ENCODE measurements around the gene CIZ1.

CIZ1 gene

DNA sequence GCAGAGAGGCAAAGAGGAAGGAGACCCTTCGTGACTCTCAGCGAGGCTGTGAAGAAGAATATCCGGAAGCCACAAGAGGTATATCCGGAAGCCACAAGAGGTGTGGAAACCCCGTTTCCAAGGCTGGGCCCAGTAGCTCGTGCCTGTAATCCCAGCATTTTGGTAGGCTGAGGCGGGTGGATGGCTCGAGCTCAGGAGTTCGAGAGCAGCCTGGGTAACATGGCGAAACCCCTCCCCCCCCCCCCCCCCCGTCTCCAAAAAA is 31.9 kb downstream of the CIZ1 start:
- no peak overlapping the region for H2AFZ ChIP-seq (ENCODE audit: low read length, unreplicated experiment)
- H3K4me3 ChIP-seq (ENCODE audit: low read depth, low read length): peak overlapping the region; percentile 75
- no peak overlapping the region for H3K27ac ChIP-seq (ENCODE audit: low read depth, low read length)
- H3K36me3 ChIP-seq (ENCODE audit: insufficient read depth, low read length): peaks cover 4% of the 10 kb centered on the region; the same call in 1 of the 2 replicates
- no peaks in the 10 kb centered on the region for H3K79me2 ChIP-seq (ENCODE audit: control insufficient read depth, insufficient read depth, low read length, unreplicated experiment)
- H3K27me3 ChIP-seq (ENCODE audit: insufficient read depth, low read length): no peaks in the 10 kb centered on the region
- peaks cover 25% of the 10 kb centered on the region for H3K4me1 ChIP-seq (ENCODE audit: control insufficient read depth, insufficient read depth, low read length, unreplicated experiment)

DNA sequence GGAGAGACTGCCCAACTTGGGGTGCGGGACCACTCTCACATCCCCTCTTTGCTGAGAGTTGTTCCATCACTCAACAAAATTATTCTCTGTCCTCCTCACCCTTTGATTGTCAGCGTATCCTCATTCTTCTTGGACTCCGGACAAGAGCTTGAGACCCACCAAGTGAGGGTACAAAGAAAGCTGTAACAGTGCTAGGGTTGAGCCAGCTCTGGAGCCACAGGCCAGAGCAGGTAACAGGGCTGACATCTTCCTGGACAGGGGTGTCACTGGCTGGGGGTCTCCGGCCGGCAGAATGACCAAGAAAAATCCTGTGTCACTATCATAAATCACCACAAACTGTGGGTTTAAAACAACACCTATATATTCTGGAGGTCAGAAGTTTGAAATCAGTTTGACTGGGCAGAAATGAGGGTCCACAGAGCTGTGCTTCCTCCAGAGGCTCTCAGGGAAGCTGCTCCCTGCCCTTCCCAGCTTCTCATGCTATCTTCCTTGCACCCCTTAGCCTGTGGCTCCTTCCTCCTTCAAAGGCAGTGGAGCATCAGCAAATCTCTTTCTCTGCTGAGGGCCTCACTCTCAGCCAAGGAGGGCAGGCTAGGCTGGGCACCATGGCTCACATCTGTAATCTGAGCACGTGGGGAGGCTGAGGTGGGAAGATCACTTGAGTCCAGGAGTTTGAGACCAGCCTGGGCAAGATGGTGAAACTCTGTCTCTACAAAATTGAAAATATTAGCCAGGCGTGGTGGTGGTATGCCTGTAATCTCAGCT is 35.5 kb downstream of the CIZ1 start:
- no peak overlapping the region for H2AFZ ChIP-seq (ENCODE audit: low read length, unreplicated experiment)
- H3K27me3 ChIP-seq (ENCODE audit: insufficient read depth, low read length): no peaks in the 10 kb centered on the region
- no peak overlapping the region for H3K4me3 ChIP-seq (ENCODE audit: low read depth, low read length)
- H3K4me1 ChIP-seq (ENCODE audit: control insufficient read depth, insufficient read depth, low read length, unreplicated experiment): peaks cover 2% of the 10 kb centered on the region
- no peak overlapping the region for H3K27ac ChIP-seq (ENCODE audit: low read depth, low read length)
- no peaks in the 10 kb centered on the region for H3K79me2 ChIP-seq (ENCODE audit: control insufficient read depth, insufficient read depth, low read length, unreplicated experiment)
- H3K36me3 ChIP-seq (ENCODE audit: insufficient read depth, low read length): no peaks in the 10 kb centered on the region

GRCh38 chr9:128153947-128154695 is 37.3 kb downstream of the CIZ1 start:
- Histone ChIP-seq H2AFZ (ENCODE audit: low read length, unreplicated experiment) (no peak overlapping the region), H3K4me1 (ENCODE audit: control insufficient read depth, insufficient read depth, low read length, unreplicated experiment) (no peaks in the 10 kb centered on the region), H3K27ac (ENCODE audit: low read depth, low read length) (no peak overlapping the region), H3K36me3 (ENCODE audit: insufficient read depth, low read length) (no peaks in the 10 kb centered on the region), H3K27me3 (ENCODE audit: insufficient read depth, low read length) (no peaks in the 10 kb centered on the region), H3K79me2 (ENCODE audit: control insufficient read depth, insufficient read depth, low read length, unreplicated experiment) (no peaks in the 10 kb centered on the region), H3K4me3 (ENCODE audit: low read depth, low read length) (no peak overlapping the region)

DNA sequence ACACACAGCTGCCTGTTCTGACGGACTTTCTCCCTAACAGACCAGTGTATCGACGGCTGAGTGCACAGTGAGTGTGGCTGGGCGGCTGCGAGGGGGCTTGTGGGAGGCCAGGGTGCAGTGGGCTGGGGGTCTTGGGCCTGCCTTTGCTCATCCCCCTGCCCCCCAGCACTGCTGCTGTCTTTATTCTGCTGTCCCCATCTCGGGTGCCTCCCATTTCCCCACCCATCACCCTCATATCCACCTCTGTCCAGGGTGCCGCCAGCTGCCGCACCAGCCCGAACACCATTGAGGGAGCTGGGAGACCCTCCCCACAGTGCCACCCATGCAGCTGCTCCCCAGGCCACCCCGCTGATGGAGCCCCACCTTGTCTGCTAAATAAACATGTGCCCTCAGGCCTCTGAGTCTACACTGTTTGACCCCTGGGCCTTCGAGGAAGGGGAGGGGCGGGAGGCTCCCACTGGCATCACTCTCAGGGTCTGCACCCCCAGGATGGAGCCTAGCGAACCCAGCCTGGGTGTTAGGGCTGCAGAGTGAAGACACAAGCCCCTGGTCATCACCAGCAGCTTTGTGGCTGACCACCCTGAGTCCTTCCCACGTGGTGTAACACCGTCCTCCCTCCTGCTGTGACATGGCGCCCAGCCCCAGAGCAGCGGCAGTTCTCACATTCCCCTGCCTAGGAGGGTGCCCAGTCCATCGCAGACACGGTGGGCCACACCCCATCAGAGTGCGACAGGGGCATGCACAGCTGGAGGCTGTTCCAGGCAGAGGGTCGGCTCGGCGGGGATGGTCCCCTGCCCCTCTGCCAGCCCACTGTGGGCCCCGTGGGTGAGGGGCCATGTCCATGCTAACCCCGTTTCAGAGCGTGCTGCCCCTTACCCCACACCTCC is 38.1 kb downstream of the CIZ1 start:
- Histone ChIP-seq H3K36me3 (ENCODE audit: insufficient read depth, low read length) (no peaks in the 10 kb centered on the region), H3K4me1 (ENCODE audit: control insufficient read depth, insufficient read depth, low read length, unreplicated experiment) (no peaks in the 10 kb centered on the region), H3K27me3 (ENCODE audit: insufficient read depth, low read length) (no peaks in the 10 kb centered on the region), H3K79me2 (ENCODE audit: control insufficient read depth, insufficient read depth, low read length, unreplicated experiment) (no peaks in the 10 kb centered on the region), H2AFZ (ENCODE audit: low read length, unreplicated experiment) (no peak overlapping the region), H3K27ac (ENCODE audit: low read depth, low read length) (no peak overlapping the region), H3K4me3 (ENCODE audit: low read depth, low read length) (no peak overlapping the region)

DNA sequence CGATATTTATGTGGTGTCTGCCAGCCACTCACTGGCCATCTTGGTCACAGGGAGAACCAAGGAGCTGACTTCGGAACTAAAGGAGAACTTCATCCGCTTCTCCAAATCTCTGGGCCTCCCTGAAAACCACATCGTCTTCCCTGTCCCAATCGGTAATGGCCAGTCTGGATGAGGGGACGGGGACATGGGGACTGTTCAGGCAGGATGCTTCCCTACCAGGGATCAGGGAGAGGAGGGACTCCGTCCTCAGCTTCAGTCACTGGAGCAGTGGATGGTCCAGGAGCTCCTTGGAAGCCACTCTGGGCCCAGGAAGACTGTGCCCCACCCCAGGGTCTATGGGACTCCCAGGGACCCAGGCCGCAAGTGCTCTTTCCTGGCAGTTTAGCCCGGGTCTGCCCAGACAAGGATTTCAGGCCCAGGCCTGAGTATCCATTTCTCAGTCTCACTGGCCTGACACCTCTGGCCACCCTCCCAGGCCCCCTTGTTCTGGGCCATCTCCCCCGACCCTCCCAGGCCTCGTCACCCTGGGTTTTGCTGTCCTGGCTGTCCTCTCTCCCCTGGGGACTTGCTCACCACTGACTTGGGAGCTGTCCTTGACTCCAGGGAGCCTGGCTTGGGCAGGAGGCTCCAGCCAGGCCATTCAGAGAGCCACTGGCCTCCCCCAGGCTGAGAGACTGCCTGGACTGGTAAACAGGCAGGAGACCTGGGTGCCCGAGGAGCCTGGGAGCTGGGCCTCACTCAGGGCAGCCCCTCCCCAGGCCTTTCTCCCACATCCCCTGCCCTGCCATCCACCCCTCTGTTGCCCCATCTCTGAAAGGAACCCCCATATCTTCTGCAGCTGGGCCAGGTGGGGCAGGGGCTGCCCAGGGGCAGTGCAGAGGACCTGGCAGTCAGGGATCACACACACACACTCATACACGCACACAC is 39.0 kb downstream of the CIZ1 start:
- Histone ChIP-seq H3K79me2 (ENCODE audit: control insufficient read depth, insufficient read depth, low read length, unreplicated experiment) (no peaks in the 10 kb centered on the region), H3K27ac (ENCODE audit: low read depth, low read length) (no peak overlapping the region), H3K4me3 (ENCODE audit: low read depth, low read length) (no peak overlapping the region), H3K4me1 (ENCODE audit: control insufficient read depth, insufficient read depth, low read length, unreplicated experiment) (no peaks in the 10 kb centered on the region), H2AFZ (ENCODE audit: low read length, unreplicated experiment) (no peak overlapping the region), H3K27me3 (ENCODE audit: insufficient read depth, low read length) (no peaks in the 10 kb centered on the region), H3K36me3 (ENCODE audit: insufficient read depth, low read length) (no peaks in the 10 kb centered on the region)

GRCh38 chr9:128151309-128152132 is 39.9 kb downstream of the CIZ1 start:
- no peaks in the 10 kb centered on the region for H3K27me3 ChIP-seq (ENCODE audit: insufficient read depth, low read length)
- H3K4me1 ChIP-seq (ENCODE audit: control insufficient read depth, insufficient read depth, low read length, unreplicated experiment): no peaks in the 10 kb centered on the region
- no peak overlapping the region for H3K27ac ChIP-seq (ENCODE audit: low read depth, low read length)
- H3K79me2 ChIP-seq (ENCODE audit: control insufficient read depth, insufficient read depth, low read length, unreplicated experiment): no peaks in the 10 kb centered on the region
- no peak overlapping the region for H2AFZ ChIP-seq (ENCODE audit: low read length, unreplicated experiment)
- H3K4me3 ChIP-seq (ENCODE audit: low read depth, low read length): no peak overlapping the region
- H3K36me3 ChIP-seq (ENCODE audit: insufficient read depth, low read length): no peaks in the 10 kb centered on the region

DNA sequence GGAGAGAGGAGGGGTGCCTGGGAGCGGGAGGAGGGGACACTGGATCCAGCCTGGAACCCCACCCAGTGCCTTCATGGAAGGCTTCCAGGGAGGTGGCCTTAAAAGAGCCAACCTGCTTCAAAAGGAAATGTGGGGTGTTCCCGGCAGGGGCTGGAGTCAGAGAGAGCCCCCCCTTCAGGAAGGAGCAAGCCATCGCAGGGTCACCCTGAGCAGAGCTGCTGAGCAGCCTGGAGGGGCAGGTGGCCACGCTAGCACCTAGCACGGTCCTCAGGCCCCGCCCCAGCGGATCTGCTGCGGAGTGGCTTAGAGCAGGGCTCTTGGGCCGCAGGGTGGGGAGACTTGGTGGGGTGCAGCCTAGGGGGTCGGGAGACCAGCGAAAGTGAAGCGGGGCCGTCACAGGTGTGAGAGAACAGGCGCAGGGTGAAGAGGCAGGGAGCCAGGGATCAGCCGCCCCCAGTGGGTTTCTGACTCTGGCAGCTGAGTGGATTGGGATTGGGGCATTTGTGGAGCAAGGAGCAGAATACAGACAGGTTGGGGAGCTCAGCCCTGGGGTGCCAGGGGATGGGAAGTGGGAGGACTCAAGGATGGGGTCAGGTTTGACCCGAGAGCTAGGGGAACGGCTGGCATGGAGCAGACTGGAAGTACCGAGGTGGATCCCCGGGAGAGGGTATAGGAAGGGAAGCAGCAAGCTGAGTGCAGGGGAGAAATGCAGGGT is 40.6 kb downstream of the CIZ1 start:
- H3K4me3 ChIP-seq (ENCODE audit: low read depth, low read length): no peak overlapping the region
- H3K36me3 ChIP-seq (ENCODE audit: insufficient read depth, low read length): no peaks in the 10 kb centered on the region
- no peaks in the 10 kb centered on the region for H3K79me2 ChIP-seq (ENCODE audit: control insufficient read depth, insufficient read depth, low read length, unreplicated experiment)
- H2AFZ ChIP-seq (ENCODE audit: low read length, unreplicated experiment): no peak overlapping the region
- no peak overlapping the region for H3K27ac ChIP-seq (ENCODE audit: low read depth, low read length)
- H3K27me3 ChIP-seq (ENCODE audit: insufficient read depth, low read length): no peaks in the 10 kb centered on the region
- no peaks in the 10 kb centered on the region for H3K4me1 ChIP-seq (ENCODE audit: control insufficient read depth, insufficient read depth, low read length, unreplicated experiment)

GRCh38 chr9:128149951-128150593 is 41.3 kb downstream of the CIZ1 start:
- Histone ChIP-seq H2AFZ (ENCODE audit: low read length, unreplicated experiment) (no peak overlapping the region), H3K27me3 (ENCODE audit: insufficient read depth, low read length) (no peaks in the 10 kb centered on the region), H3K27ac (ENCODE audit: low read depth, low read length) (no peak overlapping the region), H3K36me3 (ENCODE audit: insufficient read depth, low read length) (no peaks in the 10 kb centered on the region), H3K4me3 (ENCODE audit: low read depth, low read length) (no peak overlapping the region), H3K4me1 (ENCODE audit: control insufficient read depth, insufficient read depth, low read length, unreplicated experiment) (no peaks in the 10 kb centered on the region), H3K79me2 (ENCODE audit: control insufficient read depth, insufficient read depth, low read length, unreplicated experiment) (no peaks in the 10 kb centered on the region)

All from ACC112 (cell line).